HL-60/S4 treated with phorbol 12-myristate 13-acetate at 8.2 ng/mL for 4 days and 3 days (cell line): ENCODE data around the gene IQCF5.
"Not testable (repeated sequence)": the region's sequence is repeated elsewhere in the genome, so short reads cannot be mapped to it uniquely, and the experiment has no call there.

Experiments used
- in situ Hi-C: fragments of 300-500 bp; cut with MboI; formaldehyde crosslinking; loops from 2 replicates; pipeline ENCODE4 v1.15.0; 2022; ENCODE audit warnings: low sequenced_read_pairs

The IQCF5 gene

DNA sequence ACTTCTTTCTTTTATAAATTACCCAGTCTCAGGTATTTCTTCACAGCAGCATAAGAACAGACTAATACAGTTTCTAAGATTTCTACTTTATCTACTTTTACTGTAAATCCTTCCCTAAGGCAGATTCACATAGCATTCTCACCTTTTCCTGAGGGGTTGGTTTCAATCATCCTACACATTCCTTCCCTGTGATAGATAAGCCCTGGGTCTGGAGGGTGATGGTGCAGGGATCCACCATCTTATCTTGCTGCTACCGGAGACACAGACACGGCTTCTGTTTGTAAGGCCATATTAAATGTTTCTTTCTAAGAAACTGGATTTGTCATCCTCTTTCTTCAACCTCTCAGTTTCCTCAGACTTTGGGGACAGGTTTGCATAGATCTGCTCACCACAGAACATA, 6.1 kb downstream of the IQCF5 start:
- in situ Hi-C loops, result no loop called here

DNA sequence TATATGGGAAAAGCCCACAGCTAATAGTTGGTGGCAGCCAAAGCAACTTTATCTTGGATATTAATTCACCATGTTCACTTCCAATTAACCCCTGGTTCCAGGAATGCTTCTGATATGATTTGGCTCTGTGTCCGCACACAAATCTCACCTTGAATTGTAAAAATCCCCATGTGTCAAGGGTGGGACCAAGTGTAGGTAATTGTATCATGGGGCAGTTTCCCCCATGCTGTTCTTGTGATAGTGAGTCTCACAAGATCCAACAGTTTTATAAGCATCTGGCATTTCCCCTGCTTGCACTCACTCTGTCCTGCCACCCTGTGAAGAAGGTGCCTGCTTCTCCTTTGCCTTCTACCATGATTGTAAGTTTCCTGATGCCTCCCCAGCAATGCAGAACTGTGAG, 6.5 kb downstream of the IQCF5 start:
- in situ Hi-C loops, result not testable (repeated sequence)

DNA sequence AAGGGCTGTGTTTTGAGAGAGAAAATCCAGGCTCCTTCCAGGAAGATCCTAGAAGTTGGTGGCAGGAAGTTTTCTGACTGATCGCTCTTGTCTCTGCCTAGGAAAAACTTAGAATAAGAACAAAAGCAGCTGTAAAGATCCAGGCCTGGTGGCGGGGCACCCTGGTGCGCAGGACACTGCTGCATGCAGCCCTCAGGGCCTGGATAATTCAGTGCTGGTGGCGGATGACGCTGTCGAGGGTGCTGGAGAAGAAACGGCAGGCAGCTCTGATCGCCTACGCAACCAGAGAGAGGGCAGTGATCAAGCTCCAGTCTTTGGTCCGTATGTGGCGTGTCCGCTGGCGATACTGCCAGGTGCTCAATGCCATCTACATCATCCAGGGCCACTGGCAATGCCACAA, 12.5 kb downstream of the IQCF5 start:
- in situ Hi-C loops, result no loop called here

GRCh38 chr3:51860703-51861665, 14.4 kb downstream of the IQCF5 start, which contains the start of gene IQCF2:
IQCF2 (plus strand) TSS chr3:51861615; CDS start chr3:51861667, 52 bp downstream.
- in situ Hi-C loops, result no loop called here

DNA sequence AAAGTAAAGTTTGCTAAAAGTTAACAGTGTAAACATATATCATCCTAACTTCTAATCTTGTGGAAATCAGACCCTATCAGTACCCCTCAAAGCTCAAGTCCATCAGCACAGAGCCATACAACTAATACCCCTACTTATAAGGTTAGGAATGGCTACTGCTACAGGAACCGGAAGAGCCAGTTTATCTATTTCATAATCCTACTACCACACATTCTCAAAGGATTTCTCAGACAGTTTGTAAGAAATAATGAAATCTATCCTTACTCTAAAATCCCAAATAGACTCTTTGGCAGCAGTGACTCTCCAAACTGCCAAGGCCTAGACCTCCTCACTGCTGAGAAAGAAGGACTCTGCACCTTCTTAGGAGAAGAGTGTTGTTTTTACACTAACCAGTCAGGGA, 20.0 kb downstream of the IQCF5 start:
- in situ Hi-C loops, result not testable (repeated sequence)

- in situ Hi-C loops, result no loop called here
Measured at GRCh38 chr3:51845129-51845528, 30.3 kb downstream of the IQCF5 start.

DNA sequence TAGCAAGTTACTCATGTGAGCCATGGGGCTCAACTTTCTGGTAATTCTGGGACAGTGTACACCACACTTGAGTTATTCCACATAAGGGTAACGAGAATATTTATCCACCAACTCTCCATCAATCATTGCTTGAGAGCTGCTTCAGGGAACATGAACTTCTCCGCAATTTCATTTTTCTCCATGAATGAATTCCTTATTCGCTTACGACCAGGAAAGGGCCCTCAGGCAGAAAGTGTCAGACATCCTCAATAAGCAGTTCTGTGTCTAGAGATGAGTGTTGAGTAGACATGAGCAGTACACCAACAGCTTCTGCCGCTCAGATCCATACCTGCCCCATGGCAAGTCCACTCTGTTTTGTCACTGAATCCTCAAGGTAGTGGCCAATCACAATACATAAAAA, 38.8 kb downstream of the IQCF5 start:
- in situ Hi-C loops, result no loop called here

- in situ Hi-C loops, result no loop called here
Measured at GRCh38 chr3:51830836-51831385, 44.5 kb downstream of the IQCF5 start.

DNA sequence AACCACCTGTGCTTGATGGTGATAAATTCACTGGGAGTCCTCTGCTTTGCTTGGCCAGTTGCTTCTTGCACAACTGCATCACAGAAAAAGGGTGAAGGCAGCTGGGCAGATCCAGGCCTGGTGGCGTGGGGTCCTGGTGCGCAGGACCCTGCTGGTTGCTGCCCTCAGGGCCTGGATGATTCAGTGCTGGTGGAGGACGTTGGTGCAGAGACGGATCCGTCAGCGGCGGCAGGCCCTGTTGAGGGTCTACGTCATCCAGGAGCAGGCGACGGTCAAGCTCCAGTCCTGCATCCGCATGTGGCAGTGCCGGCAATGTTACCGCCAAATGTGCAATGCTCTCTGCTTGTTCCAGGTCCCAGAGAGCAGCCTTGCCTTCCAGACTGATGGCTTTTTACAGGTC, 45.1 kb downstream of the IQCF5 start:
- in situ Hi-C loops, result no loop called here

GRCh38 chr3:51828297-51828696, 47.1 kb downstream of the IQCF5 start:
- in situ Hi-C loops, result no loop called here
